Right atrium auricular region (tissue), 2 donors: ENCODE data around the gene GRB2. TPM values are rescaled to one million over a fixed set of nuclear protein-coding genes. Genes with fewer than 3 reads are reported as not detected.
A peak's percentile ranks its signal among the peaks of the same experiment; 100 is the strongest.

Experiments
- DNase-seq: peaks from one replicate; pipeline ENCODE4 v3.0.0-alpha.2; 2019; ENCODE audit warnings: low spot score
- H3K27ac ChIP-seq, 2 donors: fragments of 200-600 bp; sonication (generic); 1 replicate in 1 of 2; 2 replicates in 1 of 2; pipeline ENCODE4 v1.5.1; 2016 to 2019
- H3K27me3 ChIP-seq, 2 donors: fragments of 200-600 bp; sonication (generic); one replicate each; pipeline versions ENCODE4 v1.5.1 to v1.6.0; 2017 to 2019
- H3K36me3 ChIP-seq: fragments of 200-600 bp; sonication (generic); one replicate; pipeline ENCODE4 v1.5.1; 2016
- H3K4me1 ChIP-seq, 2 donors: fragments of 200-600 bp; sonication (generic); one replicate each; pipeline versions ENCODE4 v1.5.1 to v1.6.0; 2017 to 2019
- H3K4me3 ChIP-seq, 2 donors: fragments of 200-600 bp; sonication (generic); 1 replicate in 1 of 2; 2 replicates in 1 of 2; pipeline ENCODE4 v1.5.1; 2017 to 2019; ENCODE audit warnings: mild to moderate bottlenecking in 1 of 2, moderate library complexity in 1 of 2
- H3K9me3 ChIP-seq, 2 donors: fragments of 200-600 bp; sonication (generic); one replicate each; pipeline ENCODE4 v1.5.1; 2019
- CTCF ChIP-seq, 2 donors: fragments of 200-600 bp; sonication (generic); IDR thresholded peaks; one replicate each; pipeline ENCODE4 v1.5.1; 2019; ENCODE audit warnings: antibody characterized with exemption in 2 of 2
- microRNA-seq, 2 donors: library from miRNA; unstranded; fragments of <30 nt; microRNA quantifications; one replicate each; pipeline ENCODE4, GENCODE V29; 2016 to 2017; ENCODE audit warnings: borderline number of aligned reads in 2 of 2, borderline replicate concordance in 1 of 2
- total RNA-seq, 2 donors: library from RNA; depleted of rRNA; stranded (reverse); fragments of >200 nt; gene quantifications; one replicate each; pipeline ENCODE4 v1.1.0, GENCODE V29; 2016

The GRB2 gene
- total RNA-seq, 2 donors from 2014 or later, result 80.8 to 112 TPM

GRCh38 chr17:75271233-75271954, 134.1 kb downstream of the GRB2 start:
- Histone ChIP-seq H3K36me3 (peaks cover 10% of the 10 kb centered on the region), H3K4me3 (peak overlapping the region; percentile 68 to 89), H3K27me3 (no peaks in the 10 kb centered on the region), H3K4me1 (peaks cover 0 to 30% of the 10 kb centered on the region in 2 donors), H3K27ac (peak overlapping the region; percentile 83 to 99), H3K9me3 (no peaks in the 10 kb centered on the region)
- DNase-seq, result no peak
- peak; percentile 82 to 87 for TF ChIP-seq CTCF (IDR thresholded peaks at IDR 0.05)

DNA sequence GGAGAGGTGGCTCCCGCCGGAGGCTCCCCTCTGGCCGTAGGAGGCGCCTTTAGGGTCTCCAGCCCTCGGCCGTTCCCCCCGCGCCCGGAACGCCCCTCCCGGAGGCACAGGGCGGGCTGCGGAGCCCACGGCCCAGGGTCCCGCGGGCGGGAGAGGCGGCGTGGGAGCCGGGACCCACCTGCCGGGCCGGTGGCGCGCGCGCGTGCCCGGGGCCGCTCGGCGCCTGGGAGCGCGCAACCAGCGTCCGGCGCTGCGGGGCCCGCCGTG, 134.6 kb downstream of the GRB2 start, which contains the start of gene MIF4GD:
MIF4GD (minus strand) TSS at position 266 of the 267 bp plus-strand sequence. CDS start 1,036 bp downstream, outside the sequence.
- no peak for DNase-seq
- H3K4me3 ChIP-seq, result peak within 1 kb of the TSS; percentile 89 to 98
- H3K27ac ChIP-seq, result peak within 1 kb of the TSS; percentile 93 to 99
- peaks cover 15% of the 10 kb centered on the region for H3K36me3 ChIP-seq
- H3K27me3 ChIP-seq, result no peaks in the 10 kb centered on the region
- H3K9me3 ChIP-seq, result no peaks in the 10 kb centered on the region
- H3K4me1 ChIP-seq, result peaks cover 0 to 30% of the 10 kb centered on the region in 2 donors
- TF ChIP-seq CTCF (IDR thresholded peaks at IDR 0.05), result no peak

- H3K27ac ChIP-seq, result peak overlapping the region; percentile 93 to 99
- no peaks in the 10 kb centered on the region for H3K9me3 ChIP-seq
- no peaks in the 10 kb centered on the region for H3K27me3 ChIP-seq
- peak in 1 of 2 donors; percentile 58 for TF ChIP-seq CTCF (IDR thresholded peaks at IDR 0.05)
- peaks cover 0 to 30% of the 10 kb centered on the region in 2 donors for H3K4me1 ChIP-seq
- H3K4me3 ChIP-seq, result peak overlapping the region; percentile 89 to 98
- H3K36me3 ChIP-seq, result peaks cover 21% of the 10 kb centered on the region
- DNase-seq, result no peak
Measured at GRCh38 chr17:75270218-75270965, 135.1 kb downstream of the GRB2 start.

DNA sequence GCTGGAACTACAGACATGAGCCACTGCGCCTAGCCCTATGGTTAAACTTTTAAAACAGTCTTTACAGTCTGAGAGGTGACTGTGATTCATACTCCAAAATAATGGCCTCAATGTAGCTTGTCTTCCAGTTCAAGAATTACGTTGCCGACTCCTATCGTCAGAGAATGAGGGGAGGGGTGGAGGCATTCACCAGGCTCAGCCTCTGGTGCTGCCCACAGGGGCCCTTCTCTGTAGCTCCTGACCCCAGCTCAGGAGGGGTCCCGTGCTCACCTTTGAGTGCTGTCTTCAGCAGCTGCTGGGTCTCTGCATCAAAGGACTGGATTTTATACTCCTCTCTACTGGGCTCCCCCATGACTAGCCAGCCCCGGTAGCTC, 135.6 kb downstream of the GRB2 start:
- Histone ChIP-seq H3K9me3 (no peaks in the 10 kb centered on the region), H3K4me3 (peak overlapping the region; percentile 89 to 98), H3K4me1 (peaks cover 0 to 30% of the 10 kb centered on the region in 2 donors), H3K27ac (peak overlapping the region; percentile 93 to 99), H3K27me3 (no peaks in the 10 kb centered on the region), H3K36me3 (peaks cover 26% of the 10 kb centered on the region)
- TF ChIP-seq CTCF (IDR thresholded peaks at IDR 0.05), result no peak
- DNase-seq, result no peak

Small RNA genes within 50 kb of the gene (microRNA-seq; reads per million reads assigned to microRNA genes)
- 0 to 0.71 reads per million in 2 donors for gene MIR3678

Other genes with a start within 250 kb of the GRB2 start
- gene SUMO2, start 222.7 kb downstream of the GRB2 start, total RNA-seq, result 10 to 100 TPM; 45.7 to 58.1 TPM
- 10 to 100 TPM; 10.3 to 14.3 TPM for gene NUP85, start 200.0 kb downstream of the GRB2 start, total RNA-seq
- 10 to 100 TPM; 18.5 to 23.7 TPM for gene GGA3, start 144.1 kb downstream of the GRB2 start, total RNA-seq
- gene MRPS7, start 143.8 kb downstream of the GRB2 start, total RNA-seq, result 10 to 100 TPM; 66.7 to 74.1 TPM
- 10 to 100 TPM; 18.0 to 24.9 TPM for gene MIF4GD, start 134.4 kb downstream of the GRB2 start, total RNA-seq
- gene SLC25A19, start 116.2 kb downstream of the GRB2 start, total RNA-seq, result 10 to 100 TPM in 1 of 2 donors, 1 to 10 TPM in 1; 8.8 to 10.2 TPM
- 10 to 100 TPM; 56.3 to 61.6 TPM for gene TMEM94, start 51.0 kb upstream of the GRB2 start, total RNA-seq
- 10 to 100 TPM; 18.3 to 28.7 TPM for gene CASKIN2, start 109.9 kb upstream of the GRB2 start, total RNA-seq
- gene TSEN54, start 110.8 kb upstream of the GRB2 start, total RNA-seq, result 10 to 100 TPM in 1 of 2 donors, 1 to 10 TPM in 1; 9.6 to 13.8 TPM
- 1 to 10 TPM; 4.1 to 8.5 TPM for gene LLGL2, start 120.0 kb upstream of the GRB2 start, total RNA-seq
- 10 to 100 TPM; 29.3 to 34.3 TPM for gene MYO15B, start 182.1 kb upstream of the GRB2 start, total RNA-seq
- gene SMIM5, start 227.8 kb upstream of the GRB2 start, total RNA-seq, result 10 to 100 TPM in 1 of 2 donors, 1 to 10 TPM in 1; 6.4 to 12.0 TPM